Suprapubic skin (tissue), 4 donors: ENCODE measurements around the gene SPINK14. TPM values are rescaled to one million over a fixed set of nuclear protein-coding genes. Genes with fewer than 3 reads are reported as not detected.

ENCODE experiments used
- DNase-seq, 2 donors: peaks; one replicate each; pipeline ENCODE4 v3.0.0-alpha.2; 2019; ENCODE audit warnings: low spot score in 2 of 2
- H3K27ac ChIP-seq: fragments of 200-600 bp; sonication (generic); one replicate; pipeline ENCODE4 v1.5.1; 2019
- H3K27me3 ChIP-seq: fragments of 200-600 bp; sonication (generic); one replicate; pipeline ENCODE4 v1.5.1; 2019
- H3K36me3 ChIP-seq: fragments of 200-600 bp; sonication (generic); one replicate; pipeline ENCODE4 v1.5.1; 2019
- H3K4me1 ChIP-seq: fragments of 200-600 bp; sonication (generic); one replicate; pipeline ENCODE4 v1.5.1; 2019
- H3K4me3 ChIP-seq: fragments of 200-600 bp; sonication (generic); one replicate; pipeline ENCODE4 v1.5.1; 2019; ENCODE audit warnings: mild to moderate bottlenecking
- H3K9me3 ChIP-seq: fragments of 200-600 bp; sonication (generic); one replicate; pipeline ENCODE4 v1.5.1; 2019
- CTCF ChIP-seq, 2 donors: fragments of 200-600 bp in 1 of 2; fragments of 450-650 bp in 1 of 2; sonication (generic) in 1 of 2; IDR thresholded peaks; one replicate each; pipeline ENCODE4 v1.5.1; 2016 to 2019; ENCODE audit warnings: antibody characterized with exemption in 2 of 2, mild to moderate bottlenecking in 1 of 2, moderate library complexity in 1 of 2
- EP300 ChIP-seq: sonication (generic); formaldehyde crosslinking; IDR thresholded peaks from one replicate; pipeline ENCODE4 v1.6.1; 2017; ENCODE audit warnings: antibody characterized with exemption
- POLR2A ChIP-seq, 2 donors: fragments of 450-650 bp; IDR thresholded peaks; one replicate each; pipeline ENCODE4 v1.6.1; 2017; ENCODE audit warnings: antibody characterized with exemption in 2 of 2, mild to moderate bottlenecking in 2 of 2, moderate library complexity in 2 of 2
- POLR2AphosphoS5 ChIP-seq, 3 donors: sonication (generic); formaldehyde crosslinking; IDR thresholded peaks; one replicate each; pipeline ENCODE4 v1.6.1; 2017; ENCODE audit warnings: antibody characterized with exemption in 3 of 3
- WGBS: methylation state at CpG from one replicate; pipeline ENCODE4 v1.1.5; 2018; 5-methylcytosine and 5-hydroxymethylcytosine counted together
- total RNA-seq, 4 donors: library from RNA; depleted of rRNA; stranded (reverse); fragments of >200 nt; gene quantifications; one replicate each; pipeline ENCODE4 v1.1.0, GENCODE V29; 2016

Gene SPINK14
- total RNA-seq, 4 donors from 2014 or later, result not detected

DNA sequence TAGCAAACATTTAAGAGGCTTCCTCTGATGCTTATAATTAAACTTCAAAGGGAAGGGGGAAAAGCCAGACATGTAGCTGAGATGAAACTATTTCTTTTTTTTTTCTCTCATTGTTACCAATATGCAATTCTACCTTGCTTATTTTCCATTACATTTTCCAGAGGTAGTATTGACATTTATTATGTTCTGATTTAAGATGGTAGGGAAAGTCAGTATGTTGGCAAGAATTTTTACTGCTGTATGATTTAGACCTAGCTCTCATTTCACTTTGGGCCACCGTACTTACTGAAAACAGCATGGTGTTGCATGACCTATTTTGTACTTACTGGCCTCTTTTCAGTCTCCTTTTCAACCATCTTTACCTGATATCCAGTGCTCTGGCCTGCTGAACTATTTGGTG lies 24.9 kb downstream of the SPINK14 start:
- Histone ChIP-seq H3K27me3 (no peaks in the 10 kb centered on the region), H3K27ac (no peak overlapping the region), H3K9me3 (no peaks in the 10 kb centered on the region), H3K4me1 (no peaks in the 10 kb centered on the region), H3K36me3 (no peaks in the 10 kb centered on the region), H3K4me3 (no peak overlapping the region)
- no peak for TF ChIP-seq POLR2AphosphoS5 (IDR thresholded peaks at IDR 0.05)
- TF ChIP-seq POLR2A (IDR thresholded peaks at IDR 0.05), result no peak
- TF ChIP-seq CTCF (IDR thresholded peaks at IDR 0.05), result no peak
- TF ChIP-seq EP300, result no peak
- WGBS, result 61% methylated on average over 1 of the region's 1 CpG
- DNase-seq, result no peak

DNA sequence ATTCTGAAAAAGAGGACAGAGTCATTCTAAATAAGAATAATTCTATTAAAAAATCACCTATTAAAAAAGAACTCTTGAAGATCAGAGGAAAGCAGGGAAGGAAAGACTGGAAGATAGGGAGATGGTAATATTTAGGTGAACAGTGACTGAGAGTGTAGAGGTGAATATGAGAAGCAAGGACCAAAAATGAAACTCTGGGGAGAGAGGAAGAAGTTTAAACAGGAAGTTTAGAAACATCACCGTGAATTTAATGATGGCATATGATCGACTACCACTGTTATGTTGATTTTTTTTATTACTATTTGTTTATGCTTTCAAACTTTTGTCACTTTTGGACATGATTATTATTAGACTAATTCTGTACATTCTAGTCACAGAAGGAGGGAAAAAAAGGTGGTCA lies 32.8 kb downstream of the SPINK14 start:
- no peak for DNase-seq
- H3K27me3 ChIP-seq, result no peaks in the 10 kb centered on the region
- H3K4me3 ChIP-seq, result no peak overlapping the region
- no peaks in the 10 kb centered on the region for H3K9me3 ChIP-seq
- no peaks in the 10 kb centered on the region for H3K4me1 ChIP-seq
- WGBS, result 82% methylated on average over 2 of the region's 2 CpGs
- no peaks in the 10 kb centered on the region for H3K36me3 ChIP-seq
- H3K27ac ChIP-seq, result no peak overlapping the region
- TF ChIP-seq POLR2A (IDR thresholded peaks at IDR 0.05) (no peak), CTCF (IDR thresholded peaks at IDR 0.05) (no peak)

DNA sequence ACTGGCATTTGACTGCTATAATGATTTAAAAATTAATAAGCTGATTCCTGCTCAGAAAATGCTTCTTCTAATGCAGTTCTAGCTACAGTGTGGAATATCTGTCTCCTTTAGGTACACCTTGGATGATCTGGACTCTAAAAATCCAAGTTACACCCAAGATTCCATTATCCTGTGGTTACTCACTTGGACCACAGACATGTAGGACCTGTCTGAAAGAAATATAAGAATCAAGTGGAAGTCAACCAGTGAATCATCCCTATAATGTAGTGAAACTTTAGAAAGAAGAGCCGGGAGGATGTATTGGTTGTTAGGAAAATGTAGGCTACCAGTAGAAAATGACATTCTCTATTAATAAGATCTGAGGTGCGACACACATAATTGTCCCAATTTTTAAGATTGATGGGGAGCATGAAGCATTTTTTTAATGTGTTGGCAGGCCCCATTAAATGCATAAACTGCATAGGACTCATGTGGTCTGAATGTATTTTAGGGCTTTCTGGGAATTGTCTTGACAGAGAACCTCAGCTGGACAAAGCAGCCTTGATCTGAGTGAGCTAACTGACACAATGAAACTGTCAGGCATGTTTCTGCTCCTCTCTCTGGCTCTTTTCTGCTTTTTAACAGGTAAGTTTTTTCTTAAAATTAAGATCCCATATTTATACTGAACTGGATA lies 34.3 kb downstream of the SPINK14 start, which contains the start of gene SPINK6:
TSS of gene SPINK6 (plus strand) at position 512 of the 673 bp plus-strand sequence. CDS start at position 567, 55 bp downstream.
- no peaks in the 10 kb centered on the region for H3K36me3 ChIP-seq
- no peaks in the 10 kb centered on the region for H3K9me3 ChIP-seq
- H3K4me3 ChIP-seq, result no peak within 1 kb of the TSS
- WGBS, result 91% methylated on average over 2 of the region's 2 CpGs
- DNase-seq, result no peak
- TF ChIP-seq POLR2AphosphoS5 (IDR thresholded peaks at IDR 0.05) (no peak), POLR2A (IDR thresholded peaks at IDR 0.05) (no peak), EP300 (no peak), CTCF (IDR thresholded peaks at IDR 0.05) (no peak)
- no peaks in the 10 kb centered on the region for H3K27me3 ChIP-seq
- no peak within 1 kb of the TSS for H3K27ac ChIP-seq
- H3K4me1 ChIP-seq, result peaks cover 2% of the 10 kb centered on the region

- Histone ChIP-seq H3K27me3 (no peaks in the 10 kb centered on the region), H3K27ac (no peak overlapping the region), H3K4me3 (no peak overlapping the region), H3K4me1 (peaks cover 2% of the 10 kb centered on the region), H3K9me3 (no peaks in the 10 kb centered on the region), H3K36me3 (no peaks in the 10 kb centered on the region)
- WGBS, result 78% methylated on average over 4 of the region's 4 CpGs
- TF ChIP-seq POLR2AphosphoS5 (IDR thresholded peaks at IDR 0.05) (no peak), POLR2A (IDR thresholded peaks at IDR 0.05) (no peak), CTCF (IDR thresholded peaks at IDR 0.05) (no peak), EP300 (no peak)
- DNase-seq, result no peak
Measured at GRCh38 chr5:148205044-148205806, 36.9 kb downstream of the SPINK14 start.

DNA sequence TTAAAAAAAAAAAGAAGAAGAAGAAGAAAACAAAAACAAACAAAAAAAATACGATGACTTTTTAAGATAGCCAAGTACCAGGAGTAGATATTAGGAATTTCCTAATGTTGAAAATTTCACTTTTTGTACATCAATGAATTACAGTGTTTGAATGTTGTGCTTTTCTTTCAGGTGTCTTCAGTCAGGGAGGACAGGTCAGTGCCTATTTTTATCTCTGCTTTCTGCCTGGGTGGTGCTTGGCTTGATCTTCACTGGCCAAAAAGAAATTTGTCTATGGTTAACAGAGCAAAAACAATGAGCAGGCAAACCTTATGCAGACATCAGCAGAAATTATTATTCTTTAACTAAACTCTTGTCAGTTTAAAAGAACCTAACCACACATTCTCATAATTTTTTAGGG lies 37.5 kb downstream of the SPINK14 start:
- Histone ChIP-seq H3K36me3 (no peaks in the 10 kb centered on the region), H3K27ac (no peak overlapping the region), H3K4me1 (peaks cover 2% of the 10 kb centered on the region), H3K9me3 (no peaks in the 10 kb centered on the region), H3K4me3 (no peak overlapping the region), H3K27me3 (no peaks in the 10 kb centered on the region)
- DNase-seq, result no peak
- WGBS, result 41% methylated on average over 1 of the region's 1 CpG
- TF ChIP-seq POLR2A (IDR thresholded peaks at IDR 0.05), result no peak
- no peak for TF ChIP-seq EP300
- no peak for TF ChIP-seq POLR2AphosphoS5 (IDR thresholded peaks at IDR 0.05)
- no peak for TF ChIP-seq CTCF (IDR thresholded peaks at IDR 0.05)
